GM12801 (cell line): ENCODE data around the gene ZNF202.

Experiments
- TF ChIP-seq, protein P1 (sequence below): IDR thresholded peaks from one replicate; pipeline ENCODE4 v1.5.1; 2011; ENCODE audit warnings: control low read depth; ENCODE audit not compliant: insufficient read length; ENCODE audit errors: extremely low read depth

ZNF202 gene

GRCh38 chr11:123754101-123754568 is 12.7 kb upstream of the ZNF202 start, which contains the start of gene OR6X1:
OR6X1 (minus strand) TSS chr11:123754518; CDS start chr11:123754518, 0 bp downstream.
- TF ChIP-seq, protein P1, sequence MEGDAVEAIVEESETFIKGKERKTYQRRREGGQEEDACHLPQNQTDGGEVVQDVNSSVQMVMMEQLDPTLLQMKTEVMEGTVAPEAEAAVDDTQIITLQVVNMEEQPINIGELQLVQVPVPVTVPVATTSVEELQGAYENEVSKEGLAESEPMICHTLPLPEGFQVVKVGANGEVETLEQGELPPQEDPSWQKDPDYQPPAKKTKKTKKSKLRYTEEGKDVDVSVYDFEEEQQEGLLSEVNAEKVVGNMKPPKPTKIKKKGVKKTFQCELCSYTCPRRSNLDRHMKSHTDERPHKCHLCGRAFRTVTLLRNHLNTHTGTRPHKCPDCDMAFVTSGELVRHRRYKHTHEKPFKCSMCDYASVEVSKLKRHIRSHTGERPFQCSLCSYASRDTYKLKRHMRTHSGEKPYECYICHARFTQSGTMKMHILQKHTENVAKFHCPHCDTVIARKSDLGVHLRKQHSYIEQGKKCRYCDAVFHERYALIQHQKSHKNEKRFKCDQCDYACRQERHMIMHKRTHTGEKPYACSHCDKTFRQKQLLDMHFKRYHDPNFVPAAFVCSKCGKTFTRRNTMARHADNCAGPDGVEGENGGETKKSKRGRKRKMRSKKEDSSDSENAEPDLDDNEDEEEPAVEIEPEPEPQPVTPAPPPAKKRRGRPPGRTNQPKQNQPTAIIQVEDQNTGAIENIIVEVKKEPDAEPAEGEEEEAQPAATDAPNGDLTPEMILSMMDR = no peak

DNA sequence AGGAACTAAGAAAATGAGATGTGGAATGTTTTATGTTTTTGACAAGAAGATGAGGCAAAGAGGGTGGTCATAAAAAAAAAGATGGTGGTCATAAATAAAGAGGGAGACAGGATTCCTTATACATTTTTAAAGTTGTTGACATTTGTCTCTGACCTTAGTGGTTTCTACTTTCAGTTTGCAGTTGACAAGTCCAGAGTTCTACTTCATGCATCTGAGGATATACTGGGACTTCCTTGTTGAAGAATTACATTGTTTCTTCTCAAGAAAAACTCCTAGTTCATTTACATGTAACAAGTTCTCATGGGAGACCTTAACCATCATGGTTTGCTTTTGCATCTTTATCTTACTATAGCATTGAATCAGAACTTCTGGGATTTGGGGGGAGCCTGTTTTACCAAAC is 11.7 kb upstream of the ZNF202 start:
- TF ChIP-seq, protein P1 = no peak

- TF ChIP-seq, protein P1 = no peak
These were observed 10.3 kb upstream of the ZNF202 start for GRCh38 chr11:123751781-123752180.

DNA sequence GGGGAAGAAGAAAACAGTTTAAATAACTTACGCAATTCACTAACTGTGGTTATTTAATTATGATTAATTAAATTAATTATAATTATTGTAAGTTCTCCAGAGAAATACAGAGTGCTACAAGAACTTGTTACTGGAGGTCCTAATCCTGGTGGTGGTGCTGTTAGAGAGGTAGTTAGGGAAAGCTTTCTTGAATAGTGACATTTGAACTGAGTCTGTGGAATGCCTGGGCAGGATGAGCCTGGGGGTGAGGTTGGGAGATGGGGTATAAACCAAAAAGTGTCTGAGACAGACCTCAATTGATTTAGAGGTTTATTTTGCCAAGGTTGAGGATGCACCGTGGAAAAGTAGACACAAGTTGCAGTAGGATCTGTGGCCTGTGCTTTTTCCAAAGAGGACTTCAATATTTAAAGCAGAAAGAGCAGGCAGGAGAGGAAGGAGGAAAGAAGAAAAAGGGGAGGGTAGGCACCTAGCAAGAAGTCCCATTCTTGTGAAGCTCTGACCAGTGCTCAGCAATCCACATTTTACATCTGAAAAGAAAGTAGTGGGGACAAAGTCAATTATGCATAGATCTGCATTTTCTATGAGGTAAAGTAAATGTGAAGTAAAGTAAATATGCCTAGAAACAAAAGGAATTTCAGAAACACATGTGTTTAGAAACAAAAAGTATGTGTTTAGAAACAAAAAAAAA is 4.4 kb upstream of the ZNF202 start:
- TF ChIP-seq, protein P1 = no peak

DNA sequence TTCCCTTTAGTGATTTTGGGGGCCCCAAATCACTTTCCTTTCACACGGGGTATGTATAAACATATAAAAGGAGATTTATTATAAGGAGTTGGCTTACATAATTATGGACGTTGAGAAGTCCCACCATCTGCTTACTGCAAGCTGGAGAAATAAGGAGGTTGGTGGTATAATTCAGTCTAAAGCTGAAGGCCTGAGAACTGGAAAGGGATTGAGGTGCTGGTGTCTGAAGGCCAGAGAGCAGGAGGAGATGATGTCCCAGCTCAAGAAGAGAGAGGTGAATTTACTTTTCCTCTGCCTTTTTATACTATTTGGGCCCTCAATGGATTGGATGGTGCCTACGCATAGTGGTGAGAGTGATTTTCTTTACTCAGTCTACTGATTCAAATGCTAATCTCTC is 1.3 kb upstream of the ZNF202 start:
- TF ChIP-seq, protein P1 = no peak

DNA sequence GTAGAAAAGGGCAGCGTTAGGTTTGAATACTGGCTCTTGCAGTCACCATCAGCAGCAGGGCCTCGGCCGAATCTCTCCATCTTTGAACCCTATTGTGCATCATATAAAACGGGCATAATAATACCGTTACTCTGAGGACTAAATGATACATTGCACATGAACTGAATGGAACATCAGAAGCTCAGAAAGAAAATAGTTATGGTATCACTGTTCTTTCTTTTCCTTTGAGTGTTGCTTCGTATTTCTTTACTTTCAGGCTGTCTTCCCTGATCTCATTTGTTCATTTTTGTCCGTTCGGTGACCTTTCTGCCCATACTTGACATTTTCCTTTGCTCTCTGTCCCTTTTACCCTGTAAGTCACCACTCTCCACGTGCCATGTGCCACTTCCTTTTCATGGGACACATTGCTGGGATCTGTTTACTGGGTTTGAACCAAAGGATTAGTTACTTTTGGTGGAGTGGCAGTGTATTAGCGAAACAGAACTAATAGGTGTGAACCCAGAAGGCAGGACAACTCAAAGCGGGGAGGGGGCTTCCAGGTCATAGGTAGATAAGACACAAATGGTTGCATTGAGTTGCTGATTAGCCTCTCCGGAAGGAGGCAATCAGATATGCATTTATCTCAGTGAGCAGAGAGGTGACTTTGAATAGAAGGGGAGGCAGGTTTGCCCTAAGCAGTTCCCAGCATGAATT is 717 bp upstream of the ZNF202 start:
- TF ChIP-seq, protein P1 = no peak

DNA sequence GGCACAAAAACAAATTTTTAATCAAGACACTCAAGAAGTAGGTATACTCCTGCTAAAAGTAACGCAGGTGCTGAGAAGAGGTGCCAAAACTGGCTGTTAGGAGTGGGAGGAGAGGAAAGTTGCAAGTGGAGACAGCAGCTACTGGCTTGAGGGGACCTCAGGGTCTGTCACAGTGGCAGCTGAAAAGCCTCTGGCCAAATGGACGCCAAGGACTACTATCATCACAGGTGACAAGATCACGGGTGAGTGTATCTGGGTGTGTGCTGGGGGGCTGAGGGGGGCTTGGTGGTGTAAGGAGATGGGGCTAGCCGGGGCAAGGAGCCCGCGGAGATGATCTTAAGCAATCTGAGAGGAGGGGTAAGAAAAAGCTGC is 687 bp downstream of the ZNF202 start:
- TF ChIP-seq, protein P1 = no peak
